Parathyroid adenoma (tissue), 2 donors: ENCODE measurements around the gene GPAT3.
A peak's percentile ranks its signal among the peaks of the same experiment; 100 is the strongest.
"Not testable (repeated sequence)": the region's sequence is repeated elsewhere in the genome, so short reads cannot be mapped to it uniquely, and the experiment has no call there.

ENCODE experiments used
- H2AFZ ChIP-seq: fragments of 300-600 bp; sonication (generic); one replicate; pipeline ENCODE4 v1.7.0; 2017; ENCODE audit warnings: antibody characterized with exemption, mild to moderate bottlenecking
- H3K27ac ChIP-seq: fragments of 300-600 bp; sonication (generic); one replicate; pipeline ENCODE4 v1.7.0; 2017
- H3K27me3 ChIP-seq: fragments of 300-600 bp; sonication (generic); one replicate; pipeline ENCODE4 v1.7.0; 2017; ENCODE audit warnings: low read length; ENCODE audit not compliant: control insufficient read depth, insufficient read depth
- H3K36me3 ChIP-seq: fragments of 300-600 bp; sonication (generic); one replicate; pipeline ENCODE4 v1.7.0; 2017; ENCODE audit warnings: low read length; ENCODE audit not compliant: control insufficient read depth, insufficient read depth
- H3K4me1 ChIP-seq: fragments of 300-600 bp; sonication (generic); one replicate; pipeline ENCODE4 v1.7.0; 2017; ENCODE audit warnings: control low read depth
- H3K4me2 ChIP-seq: fragments of 300-600 bp; sonication (generic); one replicate; pipeline ENCODE4 v1.7.0; 2017; ENCODE audit warnings: low read length
- H3K4me3 ChIP-seq: fragments of 300-600 bp; sonication (generic); one replicate; pipeline ENCODE4 v1.7.0; 2017; ENCODE audit warnings: low read depth, low read length
- H3K79me2 ChIP-seq: fragments of 300-600 bp; sonication (generic); one replicate; pipeline ENCODE4 v1.7.0; 2017; ENCODE audit warnings: control low read depth
- H3K9ac ChIP-seq: fragments of 300-600 bp; sonication (generic); one replicate; pipeline ENCODE4 v1.7.0; 2017; ENCODE audit warnings: mild to moderate bottlenecking
- H3K9me3 ChIP-seq: fragments of 300-600 bp; sonication (generic); one replicate; pipeline ENCODE4 v1.7.0; 2017; ENCODE audit warnings: low read length; ENCODE audit not compliant: control insufficient read depth
- TF ChIP-seq, protein P1 (sequence below): fragments of 300-600 bp; sonication (generic); IDR thresholded peaks from one replicate; pipeline ENCODE4 v1.7.0; 2017; ENCODE audit warnings: antibody characterized with exemption, mild to moderate bottlenecking
- donor health status: primary hyperparathyroidism.

GPAT3 gene

DNA sequence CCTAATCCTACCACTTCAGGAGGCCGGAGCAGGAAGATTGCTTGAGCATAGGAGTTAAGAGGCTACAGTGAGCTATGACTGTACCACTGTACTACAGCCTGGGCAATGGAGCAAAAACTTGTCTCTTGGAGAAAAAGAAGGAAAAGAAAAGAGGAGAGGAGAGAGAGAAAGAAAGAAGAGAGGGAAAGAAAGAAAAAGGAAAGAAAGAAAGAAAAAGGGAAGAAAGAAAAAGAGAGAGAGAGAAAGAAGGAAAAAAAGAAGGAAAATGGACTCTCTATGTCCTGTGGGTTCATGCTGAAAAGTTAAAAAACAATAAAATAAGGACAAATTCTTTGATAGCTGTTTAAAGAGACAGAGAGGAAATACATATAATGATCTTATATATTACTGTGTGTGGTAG is 37.7 kb upstream of the GPAT3 start:
- TF ChIP-seq, protein P1, sequence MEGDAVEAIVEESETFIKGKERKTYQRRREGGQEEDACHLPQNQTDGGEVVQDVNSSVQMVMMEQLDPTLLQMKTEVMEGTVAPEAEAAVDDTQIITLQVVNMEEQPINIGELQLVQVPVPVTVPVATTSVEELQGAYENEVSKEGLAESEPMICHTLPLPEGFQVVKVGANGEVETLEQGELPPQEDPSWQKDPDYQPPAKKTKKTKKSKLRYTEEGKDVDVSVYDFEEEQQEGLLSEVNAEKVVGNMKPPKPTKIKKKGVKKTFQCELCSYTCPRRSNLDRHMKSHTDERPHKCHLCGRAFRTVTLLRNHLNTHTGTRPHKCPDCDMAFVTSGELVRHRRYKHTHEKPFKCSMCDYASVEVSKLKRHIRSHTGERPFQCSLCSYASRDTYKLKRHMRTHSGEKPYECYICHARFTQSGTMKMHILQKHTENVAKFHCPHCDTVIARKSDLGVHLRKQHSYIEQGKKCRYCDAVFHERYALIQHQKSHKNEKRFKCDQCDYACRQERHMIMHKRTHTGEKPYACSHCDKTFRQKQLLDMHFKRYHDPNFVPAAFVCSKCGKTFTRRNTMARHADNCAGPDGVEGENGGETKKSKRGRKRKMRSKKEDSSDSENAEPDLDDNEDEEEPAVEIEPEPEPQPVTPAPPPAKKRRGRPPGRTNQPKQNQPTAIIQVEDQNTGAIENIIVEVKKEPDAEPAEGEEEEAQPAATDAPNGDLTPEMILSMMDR = no peak
- Histone ChIP-seq H3K4me2 (no peak overlapping the region), H3K27me3 (no peaks in the 10 kb centered on the region), H3K9me3 (no peaks in the 10 kb centered on the region), H3K4me3 (no peak overlapping the region), H2AFZ (no peak overlapping the region), H3K79me2 (no peaks in the 10 kb centered on the region), H3K4me1 (no peaks in the 10 kb centered on the region), H3K27ac (no peak overlapping the region), H3K36me3 (no peaks in the 10 kb centered on the region), H3K9ac (no peak overlapping the region)

DNA sequence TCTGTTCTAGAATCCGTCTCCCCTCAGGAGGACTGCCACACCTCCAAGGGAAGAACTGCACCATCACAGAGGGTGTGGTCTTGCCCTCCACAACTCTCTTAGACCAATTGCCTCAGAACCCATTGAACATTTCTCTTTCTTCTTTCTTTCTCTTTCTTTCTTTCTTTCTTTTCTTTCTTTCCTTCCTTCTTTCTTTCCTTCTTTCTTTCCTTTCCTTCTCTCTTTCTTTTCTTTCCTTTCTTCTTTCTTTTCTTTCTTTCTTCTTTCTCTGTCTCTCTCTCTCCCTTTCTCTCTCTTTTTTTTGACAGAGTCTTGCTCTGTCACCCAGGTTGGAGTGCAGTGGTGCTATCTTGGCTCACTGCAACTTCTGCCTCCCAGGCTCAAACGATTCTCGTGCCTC is 34.2 kb upstream of the GPAT3 start:
- not testable (repeated sequence) for H3K9ac ChIP-seq

DNA sequence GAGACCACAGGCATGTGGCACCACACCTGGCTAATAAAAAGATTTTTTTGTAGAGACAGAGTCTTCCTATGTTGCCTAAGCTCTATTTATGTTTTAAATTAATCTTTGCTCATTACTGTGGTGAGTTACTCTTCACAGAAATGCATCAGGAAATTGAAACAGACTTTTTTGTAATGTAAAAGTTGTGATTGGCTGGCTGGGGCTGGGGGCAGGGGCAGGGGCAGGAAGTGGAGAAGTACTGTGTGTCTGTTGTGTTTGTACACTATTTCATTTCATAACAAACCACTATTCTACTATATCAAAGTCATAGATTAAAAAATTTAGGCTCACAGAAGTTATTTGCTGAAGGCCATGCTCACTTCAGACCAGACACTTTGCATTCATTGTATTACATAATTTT is 31.9 kb upstream of the GPAT3 start:
- H3K9ac ChIP-seq = no peak overlapping the region
- no peak overlapping the region for H3K4me2 ChIP-seq
- no peak overlapping the region for H3K27ac ChIP-seq
- no peaks in the 10 kb centered on the region for H3K9me3 ChIP-seq
- no peaks in the 10 kb centered on the region for H3K27me3 ChIP-seq
- no peaks in the 10 kb centered on the region for H3K36me3 ChIP-seq
- no peak overlapping the region for H2AFZ ChIP-seq
- H3K4me3 ChIP-seq = no peak overlapping the region
- TF ChIP-seq, protein P1 = no peak
- no peaks in the 10 kb centered on the region for H3K79me2 ChIP-seq
- H3K4me1 ChIP-seq = no peaks in the 10 kb centered on the region

More for the DNA sequence above, 34.2 kb upstream of the GPAT3 start:
- H3K9me3 ChIP-seq, H3K27ac ChIP-seq, H3K4me1 ChIP-seq, H3K79me2 ChIP-seq, H3K27me3 ChIP-seq, H3K4me2 ChIP-seq, H2AFZ ChIP-seq, H3K4me3 ChIP-seq, H3K36me3 ChIP-seq: not testable (repeated sequence)

DNA sequence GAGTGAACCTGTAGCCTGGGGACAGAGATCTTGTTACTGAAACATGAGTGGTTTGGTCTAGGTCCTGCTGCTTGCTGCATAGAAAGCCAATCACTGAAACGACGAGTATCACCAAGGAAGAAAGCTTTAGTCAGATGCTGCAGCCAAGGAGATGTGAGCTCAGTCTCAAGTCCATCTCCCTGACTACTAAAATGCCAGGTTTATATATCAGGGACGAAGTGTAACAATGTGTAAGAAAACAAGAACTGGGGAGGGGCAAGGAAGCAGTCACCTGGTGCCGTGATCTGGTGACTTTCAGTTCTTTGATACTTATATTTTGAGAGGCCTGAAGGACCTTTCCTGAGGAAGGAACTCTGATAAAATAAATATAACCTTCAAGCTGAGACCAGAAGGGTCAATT is 31.4 kb upstream of the GPAT3 start:
- Histone ChIP-seq H3K27ac (no peak overlapping the region), H3K27me3 (no peaks in the 10 kb centered on the region), H3K36me3 (no peaks in the 10 kb centered on the region), H3K9me3 (no peaks in the 10 kb centered on the region), H3K4me3 (no peak overlapping the region), H3K4me2 (no peak overlapping the region), H3K79me2 (no peaks in the 10 kb centered on the region), H3K4me1 (no peaks in the 10 kb centered on the region), H2AFZ (peak overlapping the region; percentile 41), H3K9ac (no peak overlapping the region)
- TF ChIP-seq, protein P1 = no peak

DNA sequence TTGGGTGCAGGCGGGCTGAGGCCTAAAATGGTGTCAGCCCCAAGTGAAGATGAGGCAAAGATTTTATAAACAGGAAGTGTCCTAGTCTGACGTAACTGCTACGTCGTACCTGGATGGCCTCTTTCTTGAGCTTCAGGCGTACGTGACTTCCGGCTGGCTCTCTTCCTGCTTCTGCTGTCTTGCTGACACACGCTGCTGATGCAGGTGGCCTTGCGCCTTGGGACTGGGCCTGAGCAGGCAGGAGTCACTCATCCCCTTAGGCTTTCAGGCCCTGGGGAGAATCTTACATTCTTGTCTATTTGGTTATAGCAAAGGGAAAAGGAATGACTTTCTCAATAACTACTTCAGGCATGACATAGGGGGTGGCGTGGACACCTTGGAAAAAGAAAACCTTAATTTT is 30.9 kb upstream of the GPAT3 start:
- Histone ChIP-seq H3K4me3 (no peak overlapping the region), H2AFZ (no peak overlapping the region), H3K27ac (no peak overlapping the region), H3K36me3 (no peaks in the 10 kb centered on the region), H3K79me2 (no peaks in the 10 kb centered on the region), H3K9me3 (no peaks in the 10 kb centered on the region), H3K4me2 (no peak overlapping the region), H3K27me3 (no peaks in the 10 kb centered on the region), H3K9ac (no peak overlapping the region), H3K4me1 (no peaks in the 10 kb centered on the region)
- TF ChIP-seq, protein P1 = no peak
